GM23338 (cell line): ENCODE data around the gene CNTNAP4. TPM values are rescaled to one million over a fixed set of nuclear protein-coding genes. Genes with fewer than 3 reads are reported as not detected.

Experiments used
- ATAC-seq: fragments of 200-7000 bp; cut with Tn5 transposase; 3 replicates; pipeline ENCODE4 v1.9.1; 2020
- DNase-seq: peaks from one replicate; pipeline ENCODE4 v3.0.0-alpha.2; 2015; ENCODE audit warnings: low spot score
- H2AFZ ChIP-seq: fragments of 200-600 bp; sonication (generic); 2 replicates; pipeline ENCODE4 v1.8.0; 2016; ENCODE audit warnings: antibody characterized with exemption, mild to moderate bottlenecking, moderate library complexity
- H3F3A ChIP-seq: fragments of 200-600 bp; sonication (generic); replicated peaks from 2 replicates; pipeline ENCODE4 v1.8.0; 2017; ENCODE audit warnings: antibody characterized with exemption, mixed run types, low read depth
- H3K27ac ChIP-seq: fragments of 200-600 bp; sonication (generic); 2 replicates; pipeline ENCODE4 v1.6.1; 2016; ENCODE audit warnings: low read depth
- H3K27me3 ChIP-seq: fragments of 200-600 bp; sonication (generic); 2 replicates; pipeline ENCODE4 v1.8.0; 2016; ENCODE audit warnings: mild to moderate bottlenecking, mixed run types, moderate library complexity; ENCODE audit not compliant: insufficient read depth
- H3K36me3 ChIP-seq: fragments of 200-600 bp; sonication (generic); 2 replicates; pipeline ENCODE4 v1.8.0; 2016; ENCODE audit warnings: mild to moderate bottlenecking; ENCODE audit not compliant: insufficient read depth
- H3K4me1 ChIP-seq: fragments of 200-600 bp; sonication (generic); 2 replicates; pipeline ENCODE4 v1.8.0; 2016; ENCODE audit warnings: mild to moderate bottlenecking, moderate library complexity; ENCODE audit not compliant: insufficient read depth
- H3K4me2 ChIP-seq: fragments of 200-600 bp; sonication (generic); 2 replicates; pipeline ENCODE4 v1.7.1; 2017; ENCODE audit warnings: mixed run types
- H3K4me3 ChIP-seq: fragments of 200-600 bp; sonication (generic); 2 replicates; pipeline ENCODE4 v1.6.1; 2016; ENCODE audit warnings: mixed run types
- H3K79me2 ChIP-seq: fragments of 200-600 bp; sonication (generic); replicated peaks from 2 replicates; pipeline ENCODE4 v1.8.0; 2017; ENCODE audit warnings: mild to moderate bottlenecking; ENCODE audit not compliant: insufficient read depth
- H3K9me2 ChIP-seq: fragments of 200-600 bp; sonication (generic); 2 replicates; pipeline ENCODE4 v1.8.0; 2017; ENCODE audit not compliant: insufficient read depth
- H4K20me1 ChIP-seq: fragments of 200-600 bp; sonication (generic); replicated peaks from 2 replicates; pipeline ENCODE4 v1.8.0; 2017; ENCODE audit warnings: mild to moderate bottlenecking; ENCODE audit not compliant: insufficient read depth
- H3K27ac Mint-ChIP-seq: 2 replicates; pipeline ENCODE4 v1.8.0; 2020; ENCODE audit warnings: inconsistent platforms, mild to moderate bottlenecking, moderate library complexity, mixed read lengths
- H3K27me3 Mint-ChIP-seq: 3 replicates; pipeline ENCODE4 v1.8.0; 2022; ENCODE audit warnings: low read depth, mild to moderate bottlenecking, moderate library complexity, mixed read lengths, inconsistent platforms; ENCODE audit not compliant: insufficient read depth, poor library complexity
- H3K36me3 Mint-ChIP-seq: 3 replicates; pipeline ENCODE4 v1.8.0; 2021; ENCODE audit warnings: low read depth, mild to moderate bottlenecking, inconsistent platforms, moderate library complexity, mixed read lengths
- H3K4me1 Mint-ChIP-seq: 3 replicates; pipeline ENCODE4 v1.8.0; 2020; ENCODE audit warnings: mild to moderate bottlenecking, inconsistent platforms, mixed read lengths
- H3K4me3 Mint-ChIP-seq: 3 replicates; pipeline ENCODE4 v1.8.0; 2021; ENCODE audit warnings: moderate library complexity, mild to moderate bottlenecking, inconsistent platforms, mixed read lengths
- H3K9me3 Mint-ChIP-seq: 3 replicates; pipeline ENCODE4 v1.8.0; 2020; ENCODE audit warnings: moderate library complexity, mild to moderate bottlenecking, inconsistent platforms, mixed read lengths
- CREB1 ChIP-seq: fragments of 250-450 bp; sonication (Bioruptor Pico); IDR thresholded peaks from 2 replicates; pipeline ENCODE4 v1.5.0; 2020; ENCODE audit warnings: low read depth, mild to moderate bottlenecking, moderate library complexity
- ETS1 ChIP-seq: IDR thresholded peaks from 2 replicates; pipeline ENCODE4 v1.6.1; 2016; ENCODE audit warnings: antibody characterized with exemption
- EZH2 ChIP-seq: fragments of 200-600 bp; sonication (generic); IDR thresholded peaks from one replicate; pipeline ENCODE4 v1.8.0; 2017; ENCODE audit warnings: antibody characterized with exemption, mild to moderate bottlenecking, low read depth; ENCODE audit not compliant: unreplicated experiment
- EZH2phosphoT487 ChIP-seq: fragments of 200-600 bp; sonication (generic); IDR thresholded peaks from one replicate; pipeline ENCODE4 v1.8.1; 2018; ENCODE audit warnings: antibody characterized with exemption; ENCODE audit not compliant: unreplicated experiment
- JUNB ChIP-seq: IDR thresholded peaks from one replicate; pipeline ENCODE4 v1.6.1; 2016; ENCODE audit warnings: antibody characterized with exemption; ENCODE audit not compliant: unreplicated experiment
- NANOG ChIP-seq: IDR thresholded peaks from 2 replicates; pipeline ENCODE4 v1.6.1; 2016; ENCODE audit warnings: antibody characterized with exemption, borderline replicate concordance
- POLR2AphosphoS5 ChIP-seq: IDR thresholded peaks from 2 replicates; pipeline ENCODE4 v1.6.1; 2016; ENCODE audit warnings: antibody characterized with exemption, low read depth
- REST ChIP-seq: IDR thresholded peaks from one replicate; pipeline ENCODE4 v1.6.1; 2018; ENCODE audit warnings: antibody characterized with exemption; ENCODE audit not compliant: unreplicated experiment
- STAT1 ChIP-seq: IDR thresholded peaks from one replicate; pipeline ENCODE4 v1.6.1; 2016; ENCODE audit warnings: antibody characterized with exemption; ENCODE audit not compliant: unreplicated experiment
- ZNF114 ChIP-seq: fragments of 250-450 bp; sonication (Bioruptor Pico); IDR thresholded peaks from 2 replicates; pipeline ENCODE4 v1.5.0; 2020; ENCODE audit warnings: mild to moderate bottlenecking, moderate library complexity
- ZNF331 ChIP-seq: fragments of 250-450 bp; sonication (Bioruptor Pico); IDR thresholded peaks from 2 replicates; pipeline ENCODE4 v1.5.0; 2020; ENCODE audit warnings: low read depth, mild to moderate bottlenecking, moderate library complexity
- ZNF462 ChIP-seq: fragments of 250-450 bp; sonication (Bioruptor Pico); IDR thresholded peaks from 2 replicates; pipeline ENCODE4 v1.5.0; 2020; ENCODE audit warnings: mild to moderate bottlenecking, moderate library complexity
- polyA plus RNA-seq: library from polyadenylated mRNA; unstranded; fragments of >200 nt; fragmentation: Nextera tagmentation; extraction: Ambion mirVana; gene quantifications from 2 replicates; pipeline ENCODE4 v1.2.1, GENCODE V29; 2016
- total RNA-seq: library from RNA; depleted of rRNA; stranded (reverse); fragments of >200 nt; shearing (Covaris generic); gene quantifications from 2 replicates; pipeline ENCODE4 v1.2.3, GENCODE V29; 2014

Gene CNTNAP4
- total and polyA plus RNA-seq, 2 experiments from 2014 or later, result not detected

GRCh38 chr16:76287466-76287865 lies 10.3 kb downstream of the CNTNAP4 start (continued):
- TF ChIP-seq ETS1 (no peak), STAT1 (no peak), ZNF331 (CRISPR knock-in tag) (no peak), ZNF114 (CRISPR knock-in tag) (no peak), JUNB (no peak)

GRCh38 chr16:76292218-76292617 lies 15.0 kb downstream of the CNTNAP4 start:
- Mint-ChIP-seq H3K36me3 (peaks cover 3% of the 10 kb centered on the region; the same call in 2 of the 3 replicates), H3K9me3 (peaks cover 82% of the 10 kb centered on the region), H3K27me3 (no peaks in the 10 kb centered on the region), H3K27ac (no peak overlapping the region), H3K4me3 (no peak overlapping the region), H3K4me1 (no peaks in the 10 kb centered on the region)
- no peak overlapping the region for H3K4me3 ChIP-seq
- DNase-seq, result no peak
- H2AFZ ChIP-seq, result no peak overlapping the region
- no peaks in the 10 kb centered on the region for H3F3A ChIP-seq
- H4K20me1 ChIP-seq, result no peaks in the 10 kb centered on the region
- H3K4me2 ChIP-seq, result no peak overlapping the region
- H3K36me3 ChIP-seq, result no peaks in the 10 kb centered on the region
- no peaks in the 10 kb centered on the region for H3K27me3 ChIP-seq
- H3K4me1 ChIP-seq, result no peaks in the 10 kb centered on the region
- no peak for ATAC-seq
- H3K79me2 ChIP-seq, result no peaks in the 10 kb centered on the region
- no peaks in the 10 kb centered on the region for H3K9me2 ChIP-seq
- H3K27ac ChIP-seq, result no peak overlapping the region
- TF ChIP-seq ZNF114 (CRISPR knock-in tag) (no peak), EZH2phosphoT487 (no peak), CREB1 (CRISPR knock-in tag) (no peak), ZNF462 (no peak), POLR2AphosphoS5 (no peak), ETS1 (no peak), EZH2 (no peak), REST (no peak), NANOG (no peak), JUNB (no peak), ZNF331 (CRISPR knock-in tag) (no peak), STAT1 (no peak)
